Astrocyte (in vitro differentiated cells and primary cell): ENCODE data around the gene UNC5C.

Experiments used
- CTCF ChIP-seq: IDR thresholded peaks from 2 replicates; pipeline ENCODE4 v1.5.1; 2011; ENCODE audit warnings: low read depth, mild to moderate bottlenecking, inconsistent platforms, low read length, moderate library complexity; ENCODE audit not compliant: insufficient read depth
- EZH2 ChIP-seq: IDR thresholded peaks from 2 replicates; pipeline ENCODE4 v1.6.1; 2012; ENCODE audit warnings: mild to moderate bottlenecking, low read length, inconsistent platforms; ENCODE audit not compliant: insufficient read depth

- no peak for TF ChIP-seq CTCF
- TF ChIP-seq EZH2 = no peak
Measured at GRCh38 chr4:95439896-95440295, 108.9 kb downstream of the UNC5C start.
